Stomach (tissue), 9 donors: Measurements from ENCODE around the gene ATP7B. TPM values are rescaled to one million over a fixed set of nuclear protein-coding genes. Genes with fewer than 3 reads are reported as not detected.
A peak's percentile ranks its signal among the peaks of the same experiment; 100 is the strongest.
"Not testable (repeated sequence)": the region's sequence is repeated elsewhere in the genome, so short reads cannot be mapped to it uniquely, and the experiment has no call there.

Source experiments
- DNase-seq, 2 donors: peaks; one replicate each; pipeline versions ENCODE4 v3.0.0 to v3.0.0-alpha.2; 2013 to 2019
- H3K27ac ChIP-seq, 5 donors: fragments of 200-600 bp in 4 of 5; sonication (generic) in 4 of 5; one replicate each; pipeline ENCODE4 v1.5.1; 2013 to 2019; ENCODE audit warnings: mild to moderate bottlenecking in 1 of 5, moderate library complexity in 1 of 5
- H3K27me3 ChIP-seq, 3 donors: fragments of 200-600 bp; sonication (generic); one replicate each; pipeline ENCODE4 v1.5.1; 2017 to 2019; ENCODE audit warnings: mixed run types in 1 of 3
- H3K36me3 ChIP-seq, 4 donors: fragments of 200-600 bp; sonication (generic); 1 replicate in 3 of 4; 2 replicates in 1 of 4; pipeline ENCODE4 v1.5.1; 2016 to 2019
- H3K4me1 ChIP-seq, 4 donors: fragments of 200-600 bp; sonication (generic); one replicate each; pipeline ENCODE4 v1.5.1; 2016 to 2019
- H3K4me3 ChIP-seq, 4 donors: fragments of 200-600 bp; sonication (generic) in 3 of 4; one replicate each; pipeline ENCODE4 v1.5.1; 2016 to 2019; ENCODE audit warnings: mild to moderate bottlenecking in 1 of 4
- H3K9me3 ChIP-seq, 4 donors: fragments of 200-600 bp; sonication (generic); one replicate each; pipeline ENCODE4 v1.5.1; 2016 to 2019
- EP300 ChIP-seq: sonication (generic); formaldehyde crosslinking; IDR thresholded peaks from one replicate; pipeline ENCODE4 v1.6.1; 2017; ENCODE audit warnings: antibody characterized with exemption
- POLR2A ChIP-seq, 4 donors: fragments of 450-650 bp; IDR thresholded peaks; one replicate each; pipeline ENCODE4 v1.6.1; 2016; ENCODE audit warnings: antibody characterized with exemption in 4 of 4, control low read depth in 2 of 4, mild to moderate bottlenecking in 1 of 4, moderate library complexity in 1 of 4
- POLR2AphosphoS5 ChIP-seq, 3 donors: sonication (generic); formaldehyde crosslinking; IDR thresholded peaks; one replicate each; pipeline ENCODE4 v1.6.1; 2016; ENCODE audit warnings: antibody characterized with exemption in 3 of 3
- WGBS, 5 donors: extraction: QIAGEN DNeasy Blood & Tissue Kit in 3 of 5; methylation state at CpG; one replicate each; pipeline versions ENCODE4 v1.1.5 to v1.1.7; 2013 to 2018; 5-methylcytosine and 5-hydroxymethylcytosine counted together
- intact Hi-C: fragments of 100-400 bp; cut with DNase I; formaldehyde crosslinking; loops from one replicate; pipeline ENCODE4 v1.15.1; 2023; ENCODE audit warnings: low total_unique reads
- polyA plus RNA-seq, 3 donors: library from polyadenylated mRNA; stranded (reverse); fragments of 200-250 nt; gene quantifications; one replicate each; pipeline ENCODE4 v1.2.3, GENCODE V29; 2013
- total RNA-seq, 5 donors: library from RNA; depleted of rRNA; stranded (reverse); fragments of >200 nt; gene quantifications; one replicate each; pipeline versions ENCODE4 v1.1.0 to v1.2.3, GENCODE V29; 2014 to 2016
- TF ChIP-seq, protein P1 (sequence below), 7 experiments: fragments of 450-650 bp in 4 of 7; fragments of 200-600 bp in 3 of 7; sonication (generic) in 3 of 7; IDR thresholded peaks; one replicate each; pipeline ENCODE4 v1.5.1; 2016 to 2019; ENCODE audit warnings: antibody characterized with exemption in 7 of 7, control low read depth in 2 of 7, mild to moderate bottlenecking in 1 of 7
- donor health status: healthy with polysubstance abuse.
- donor health status: Bipolar disorder and iron deficiency.
- donor health status: healthy.

The ATP7B gene
- total and polyA plus RNA-seq, 8 donors: 0.62 to 21.0 (median 4.6) TPM

DNA sequence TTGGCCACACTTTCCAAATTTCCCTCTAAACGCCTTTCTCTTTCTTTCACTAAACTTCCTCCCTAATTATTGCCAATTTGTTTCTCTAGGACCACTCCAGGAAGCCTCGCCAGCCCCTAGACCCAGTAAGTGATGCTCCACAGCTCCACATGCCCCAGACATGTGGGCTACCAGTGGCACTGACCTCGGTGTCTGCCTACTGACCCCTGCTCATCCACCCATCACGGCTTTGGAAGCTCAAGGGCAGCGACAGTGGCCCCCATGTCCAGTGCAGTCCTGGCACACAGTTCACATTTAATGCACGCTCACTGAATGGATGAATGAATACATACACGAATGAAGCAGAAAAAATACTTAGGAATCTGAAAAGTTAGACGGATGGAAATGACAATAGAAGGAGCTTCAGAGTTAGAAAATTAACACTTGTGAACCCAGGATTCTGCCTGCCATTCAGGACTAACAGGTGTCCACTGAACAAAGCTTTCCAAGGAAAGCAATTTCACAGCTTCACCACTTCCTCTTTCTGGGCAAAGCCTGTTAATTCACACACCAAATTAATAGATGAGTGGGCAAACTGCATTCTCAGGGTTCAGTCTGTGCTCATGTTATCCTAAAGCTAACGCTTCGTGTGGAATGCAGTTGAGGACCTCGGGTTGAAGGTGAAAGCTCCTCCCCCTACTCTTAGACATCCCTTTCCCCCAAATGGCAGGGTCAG, 98.6 kb downstream of the ATP7B start:
- no peaks in the 10 kb centered on the region for H3K4me1 ChIP-seq
- no peaks in the 10 kb centered on the region for H3K36me3 ChIP-seq
- H3K9me3 ChIP-seq: no peaks in the 10 kb centered on the region
- no peaks in the 10 kb centered on the region for H3K27me3 ChIP-seq
- no peak overlapping the region for H3K4me3 ChIP-seq
- TF ChIP-seq POLR2AphosphoS5 (IDR thresholded peaks at IDR 0.05) (no peak), POLR2A (IDR thresholded peaks at IDR 0.05) (no peak), EP300 (no peak)
- TF ChIP-seq, protein P1, sequence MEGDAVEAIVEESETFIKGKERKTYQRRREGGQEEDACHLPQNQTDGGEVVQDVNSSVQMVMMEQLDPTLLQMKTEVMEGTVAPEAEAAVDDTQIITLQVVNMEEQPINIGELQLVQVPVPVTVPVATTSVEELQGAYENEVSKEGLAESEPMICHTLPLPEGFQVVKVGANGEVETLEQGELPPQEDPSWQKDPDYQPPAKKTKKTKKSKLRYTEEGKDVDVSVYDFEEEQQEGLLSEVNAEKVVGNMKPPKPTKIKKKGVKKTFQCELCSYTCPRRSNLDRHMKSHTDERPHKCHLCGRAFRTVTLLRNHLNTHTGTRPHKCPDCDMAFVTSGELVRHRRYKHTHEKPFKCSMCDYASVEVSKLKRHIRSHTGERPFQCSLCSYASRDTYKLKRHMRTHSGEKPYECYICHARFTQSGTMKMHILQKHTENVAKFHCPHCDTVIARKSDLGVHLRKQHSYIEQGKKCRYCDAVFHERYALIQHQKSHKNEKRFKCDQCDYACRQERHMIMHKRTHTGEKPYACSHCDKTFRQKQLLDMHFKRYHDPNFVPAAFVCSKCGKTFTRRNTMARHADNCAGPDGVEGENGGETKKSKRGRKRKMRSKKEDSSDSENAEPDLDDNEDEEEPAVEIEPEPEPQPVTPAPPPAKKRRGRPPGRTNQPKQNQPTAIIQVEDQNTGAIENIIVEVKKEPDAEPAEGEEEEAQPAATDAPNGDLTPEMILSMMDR (IDR thresholded peaks at IDR 0.05): no peak
- no peak for DNase-seq
- 66 to 74% (median 73%) methylated on average over 11 of the region's 11 CpGs for WGBS, 5 donors
- intact Hi-C loops: no loop called here
- no peak overlapping the region for H3K27ac ChIP-seq

DNA sequence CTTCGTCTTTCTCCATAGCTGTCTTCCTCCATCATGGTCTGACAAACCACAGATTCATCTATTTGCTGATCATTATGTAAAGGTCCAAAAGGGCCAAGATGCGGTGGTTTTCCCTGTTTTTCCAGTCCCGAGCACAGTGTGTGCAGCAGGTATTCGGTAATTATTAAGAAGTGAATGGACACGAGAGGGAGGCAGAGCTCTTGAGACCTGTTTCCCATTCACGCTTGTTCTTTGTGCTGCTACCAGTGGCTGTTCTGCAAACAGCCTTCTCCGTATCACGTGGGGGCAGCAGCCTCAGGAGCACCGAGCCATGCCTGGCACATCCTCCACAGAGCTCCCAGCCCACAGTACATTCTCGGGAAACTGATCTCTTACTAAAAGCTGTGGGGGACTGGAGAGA, 99.2 kb downstream of the ATP7B start:
- H3K27me3 ChIP-seq: no peaks in the 10 kb centered on the region
- peaks cover 0 to 3% (median 1%) of the 10 kb centered on the region in 4 donors for H3K4me1 ChIP-seq
- no peaks in the 10 kb centered on the region for H3K36me3 ChIP-seq
- peak; percentile 50 to 81 for DNase-seq
- intact Hi-C loops: no loop called here
- no peaks in the 10 kb centered on the region for H3K9me3 ChIP-seq
- no peak overlapping the region for H3K4me3 ChIP-seq
- no peak overlapping the region for H3K27ac ChIP-seq
- 30 to 45% (median 39%) methylated on average over 10 of the region's 10 CpGs for WGBS, 5 donors
- TF ChIP-seq, protein P1 (IDR thresholded peaks at IDR 0.05): peak in 1 of 7 experiments; percentile 49
- TF ChIP-seq EP300: no peak
- no peak for TF ChIP-seq POLR2A (IDR thresholded peaks at IDR 0.05)
- TF ChIP-seq POLR2AphosphoS5 (IDR thresholded peaks at IDR 0.05): no peak

DNA sequence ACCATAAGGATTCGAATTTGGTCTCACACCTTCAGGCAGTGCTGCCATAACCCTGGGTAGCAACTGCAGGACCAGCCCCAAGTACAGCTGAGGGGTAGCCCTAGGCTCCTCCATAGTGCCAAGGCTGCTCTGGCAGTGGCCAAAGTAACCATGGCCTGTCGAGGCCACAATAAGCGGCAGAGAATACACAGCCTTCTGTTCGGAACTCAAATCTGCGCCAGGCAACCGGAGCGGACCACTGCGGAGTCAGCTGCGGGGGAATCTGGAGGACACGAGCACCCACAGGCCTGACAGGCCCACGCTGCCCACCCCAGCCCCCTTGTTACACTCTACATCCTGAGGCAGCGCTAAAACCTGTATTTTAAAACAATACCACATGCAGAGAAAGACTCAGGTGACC, 100.7 kb downstream of the ATP7B start:
- H3K36me3 ChIP-seq: no peaks in the 10 kb centered on the region
- TF ChIP-seq POLR2A (IDR thresholded peaks at IDR 0.05) (no peak), POLR2AphosphoS5 (IDR thresholded peaks at IDR 0.05) (no peak), EP300 (no peak)
- TF ChIP-seq, protein P1 (IDR thresholded peaks at IDR 0.05): no peak
- WGBS, 5 donors: 91 to 96% (median 94%) methylated on average over 12 of the region's 12 CpGs
- no peaks in the 10 kb centered on the region for H3K9me3 ChIP-seq
- peaks cover 0 to 13% (median 7%) of the 10 kb centered on the region in 4 donors for H3K4me1 ChIP-seq
- DNase-seq: no peak
- H3K27me3 ChIP-seq: no peaks in the 10 kb centered on the region
- H3K4me3 ChIP-seq: no peak overlapping the region
- intact Hi-C loops: no loop called here
- no peak overlapping the region for H3K27ac ChIP-seq

DNA sequence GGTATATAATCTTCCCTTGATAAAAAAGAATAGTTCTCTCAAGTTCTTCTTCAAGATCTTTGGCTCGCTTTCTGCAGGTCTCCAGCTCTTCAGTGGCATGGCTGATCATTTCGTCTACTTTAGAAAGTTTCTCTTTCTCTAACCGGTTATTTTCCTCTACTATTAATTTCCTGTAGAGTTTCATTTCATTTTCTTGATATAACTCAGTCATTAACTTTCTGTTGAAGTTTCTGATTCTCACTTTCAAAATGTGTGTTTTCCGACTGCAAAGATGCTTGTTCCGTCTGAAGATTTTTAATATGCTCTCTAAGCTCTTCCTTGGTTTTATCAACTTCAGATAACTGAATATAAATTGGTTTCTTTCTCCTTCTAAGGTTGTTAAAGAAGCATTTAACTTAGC, 102.0 kb downstream of the ATP7B start:
- H3K9me3 ChIP-seq, DNase-seq, H3K27me3 ChIP-seq, H3K36me3 ChIP-seq, H3K27ac ChIP-seq, intact Hi-C loops, H3K4me3 ChIP-seq: not testable (repeated sequence)
- H3K4me1 ChIP-seq: peaks cover 0 to 13% (median 7%) of the 10 kb centered on the region in 4 donors
- 77 to 88% (median 79%) methylated on average over 5 of the region's 5 CpGs for WGBS, 5 donors

DNA sequence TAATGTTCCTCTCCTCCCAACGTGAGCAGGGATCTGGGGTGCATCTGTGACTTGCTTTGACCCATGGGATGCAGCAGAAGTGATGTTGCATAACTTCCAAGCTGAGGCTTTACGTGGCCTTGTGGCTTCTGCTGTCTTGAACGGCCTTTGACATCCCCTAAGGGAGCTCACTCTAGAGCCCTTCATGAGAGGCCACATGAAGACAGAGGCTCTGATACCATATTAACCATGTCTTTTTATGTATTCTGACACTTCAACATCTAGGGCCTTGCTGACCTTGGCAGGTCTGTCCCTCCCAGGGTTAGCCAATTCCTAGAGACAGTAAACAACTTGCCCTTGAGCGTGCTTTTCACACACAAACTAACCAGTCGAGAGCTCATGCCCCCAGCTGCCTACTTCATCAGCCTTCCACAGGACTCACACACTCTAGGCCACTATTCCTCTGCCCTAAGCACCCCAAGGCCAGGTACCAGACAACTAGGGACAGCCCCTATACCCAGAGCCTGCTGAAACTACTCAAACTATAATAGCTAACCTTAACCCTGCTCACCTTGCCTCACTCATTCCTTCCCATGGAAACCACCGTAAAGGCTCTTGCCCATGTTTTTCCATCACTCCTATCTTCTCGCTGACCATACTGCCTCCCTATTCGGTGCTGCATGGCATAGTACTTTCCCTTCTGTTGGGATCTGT, 104.1 kb downstream of the ATP7B start:
- intact Hi-C loops: no loop called here
- Histone ChIP-seq H3K27ac (peak overlapping the region in 2 of 5 donors; percentile 20), H3K4me3 (no peak overlapping the region), H3K4me1 (peaks cover 0 to 13% (median 7%) of the 10 kb centered on the region in 4 donors), H3K27me3 (no peaks in the 10 kb centered on the region), H3K36me3 (no peaks in the 10 kb centered on the region), H3K9me3 (no peaks in the 10 kb centered on the region)
- TF ChIP-seq POLR2AphosphoS5 (IDR thresholded peaks at IDR 0.05) (no peak), EP300 (no peak), POLR2A (IDR thresholded peaks at IDR 0.05) (no peak)
- TF ChIP-seq, protein P1 (IDR thresholded peaks at IDR 0.05): no peak
- DNase-seq: no peak
- WGBS, 5 donors: 75 to 81% (median 77%) methylated on average over 8 of the region's 8 CpGs
